GM13976 (cell line): ENCODE results near the gene SPATA45.
A peak's percentile ranks its signal among the peaks of the same experiment; 100 is the strongest.

Experiments used
- DNase-seq: peaks from one replicate; pipeline ENCODE4 v3.0.0; 2012; ENCODE audit warnings: low spot score
- in situ Hi-C: fragments of 300-500 bp; cut with MboI; formaldehyde crosslinking; loops from one replicate; pipeline ENCODE4 v1.12.0; 2022; ENCODE audit warnings: low sequenced_read_pairs, mixed read lengths, inconsistent platforms; ENCODE audit not compliant: unreplicated experiment
- TF ChIP-seq, protein P1 (sequence below): IDR thresholded peaks from 2 replicates; pipeline ENCODE4 v1.5.1; 2012; ENCODE audit warnings: borderline replicate concordance, mild to moderate bottlenecking; ENCODE audit not compliant: insufficient read depth; ENCODE audit errors: extremely low read depth, missing control alignments, control extremely low read depth

SPATA45 gene

DNA sequence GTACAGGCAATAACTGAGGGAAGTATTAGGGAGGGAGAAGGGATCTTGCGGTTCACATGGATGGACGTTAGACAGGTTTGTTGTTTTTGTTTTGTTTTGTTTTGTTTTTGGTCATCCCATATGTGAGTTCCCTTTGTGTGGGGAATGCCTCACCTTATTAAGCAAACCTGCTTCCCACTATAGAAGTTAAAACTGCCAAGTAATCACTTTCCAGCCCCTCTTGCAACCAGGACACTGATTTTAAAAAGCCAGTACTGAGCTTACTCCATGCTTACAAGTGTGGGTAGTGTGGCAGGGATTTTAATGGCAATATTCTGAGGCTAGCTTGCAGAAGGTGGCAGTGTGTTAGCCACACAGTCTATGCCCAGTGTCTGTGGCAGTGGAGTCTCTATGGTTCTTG, 26.5 kb downstream of the SPATA45 start:
- in situ Hi-C loops: no loop called here
- no peak for DNase-seq
- TF ChIP-seq, protein P1, sequence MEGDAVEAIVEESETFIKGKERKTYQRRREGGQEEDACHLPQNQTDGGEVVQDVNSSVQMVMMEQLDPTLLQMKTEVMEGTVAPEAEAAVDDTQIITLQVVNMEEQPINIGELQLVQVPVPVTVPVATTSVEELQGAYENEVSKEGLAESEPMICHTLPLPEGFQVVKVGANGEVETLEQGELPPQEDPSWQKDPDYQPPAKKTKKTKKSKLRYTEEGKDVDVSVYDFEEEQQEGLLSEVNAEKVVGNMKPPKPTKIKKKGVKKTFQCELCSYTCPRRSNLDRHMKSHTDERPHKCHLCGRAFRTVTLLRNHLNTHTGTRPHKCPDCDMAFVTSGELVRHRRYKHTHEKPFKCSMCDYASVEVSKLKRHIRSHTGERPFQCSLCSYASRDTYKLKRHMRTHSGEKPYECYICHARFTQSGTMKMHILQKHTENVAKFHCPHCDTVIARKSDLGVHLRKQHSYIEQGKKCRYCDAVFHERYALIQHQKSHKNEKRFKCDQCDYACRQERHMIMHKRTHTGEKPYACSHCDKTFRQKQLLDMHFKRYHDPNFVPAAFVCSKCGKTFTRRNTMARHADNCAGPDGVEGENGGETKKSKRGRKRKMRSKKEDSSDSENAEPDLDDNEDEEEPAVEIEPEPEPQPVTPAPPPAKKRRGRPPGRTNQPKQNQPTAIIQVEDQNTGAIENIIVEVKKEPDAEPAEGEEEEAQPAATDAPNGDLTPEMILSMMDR: no peak

DNA sequence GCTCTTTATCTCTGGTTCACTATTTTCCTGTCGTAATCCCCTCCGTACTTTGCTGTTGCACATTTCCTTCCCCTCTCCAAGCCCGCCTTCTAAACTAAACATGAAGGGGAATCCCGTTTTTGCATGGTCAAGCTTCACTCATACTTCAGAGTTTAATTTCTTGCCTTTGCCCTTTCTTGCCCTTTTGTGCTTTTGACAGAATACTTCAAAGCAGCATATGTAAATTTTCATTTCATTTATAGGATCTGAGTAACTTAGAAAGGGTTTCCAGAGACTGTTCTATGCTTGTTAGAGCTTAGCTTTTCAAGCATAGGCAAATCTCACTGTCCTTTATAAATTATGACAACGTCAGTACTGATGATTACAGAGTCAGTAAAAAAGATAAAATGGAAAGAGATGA, 27.7 kb downstream of the SPATA45 start:
- TF ChIP-seq, protein P1: no peak
- in situ Hi-C loops: no loop called here
- DNase-seq: peak; percentile 50

DNA sequence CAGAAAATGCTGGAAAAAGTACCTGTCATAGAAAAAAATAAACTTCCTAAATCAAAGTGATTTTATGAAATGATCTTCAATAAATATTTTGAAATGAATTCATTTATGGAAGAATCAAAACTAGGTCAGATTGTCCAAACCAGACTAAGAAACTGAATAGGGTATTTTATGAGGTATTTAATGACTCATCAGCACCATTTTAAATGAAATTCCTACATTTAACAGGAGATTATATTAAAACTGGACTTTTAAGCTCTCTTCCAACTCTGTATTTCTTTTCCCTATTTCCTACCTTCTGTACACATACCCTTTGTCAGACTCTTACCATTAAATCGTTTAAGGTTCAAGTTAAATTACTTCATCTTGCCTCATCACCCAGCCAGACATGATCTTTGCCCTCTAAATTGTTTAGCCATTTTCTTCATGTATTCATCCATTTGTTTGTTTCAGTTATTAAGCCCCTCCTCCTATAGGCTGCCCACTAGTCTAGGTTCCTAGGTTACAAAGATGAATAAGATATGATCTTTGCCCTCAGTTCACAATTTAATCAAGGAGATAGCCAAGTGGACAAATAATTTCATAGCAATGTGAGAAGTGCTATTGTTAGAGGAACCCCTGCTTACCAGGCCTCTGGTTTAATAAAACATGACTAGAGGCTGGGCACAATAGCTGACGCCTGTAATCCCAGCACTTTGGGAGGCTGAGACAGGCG, 30.7 kb downstream of the SPATA45 start:
- no peak for DNase-seq
- TF ChIP-seq, protein P1: no peak
- in situ Hi-C loops: no loop called here

DNA sequence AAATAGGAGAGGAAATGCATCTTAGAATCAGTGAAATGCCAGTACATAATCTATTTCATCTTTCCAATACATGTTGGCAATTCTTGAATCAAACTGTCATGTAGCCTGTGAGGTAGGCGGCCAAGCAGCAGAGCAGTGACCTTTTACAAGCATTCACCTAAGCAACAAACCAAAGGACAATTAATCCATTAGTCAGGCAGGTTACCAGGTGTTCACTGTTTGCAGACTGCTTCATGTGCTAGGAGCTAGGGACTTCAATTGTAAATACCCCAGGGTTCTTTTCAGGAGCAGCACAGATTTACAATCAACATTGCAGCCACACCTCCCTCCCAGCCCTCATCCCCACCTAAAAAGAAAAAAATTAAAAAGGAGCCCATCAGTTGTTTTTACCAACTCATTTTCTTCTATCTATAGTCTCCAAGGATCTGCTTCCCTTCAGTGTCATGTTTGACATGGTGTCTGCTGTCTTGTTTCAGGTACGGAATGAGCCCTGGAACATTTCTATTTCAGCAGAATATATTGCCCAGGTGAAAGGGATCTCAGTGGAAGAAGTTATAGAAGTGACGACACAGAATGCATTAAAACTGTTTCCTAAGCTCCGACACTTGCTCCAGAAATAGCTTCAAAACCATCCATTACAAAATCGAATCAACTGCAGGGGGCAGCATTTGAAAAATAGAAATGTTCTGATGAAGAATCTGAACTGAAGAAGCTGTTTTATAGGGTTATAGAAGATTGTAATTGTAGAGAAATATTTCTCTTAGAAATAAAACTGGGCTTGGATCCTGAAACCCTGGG, 32.7 kb downstream of the SPATA45 start:
- TF ChIP-seq, protein P1: no peak
- DNase-seq: no peak
- in situ Hi-C loops: no loop called here

DNA sequence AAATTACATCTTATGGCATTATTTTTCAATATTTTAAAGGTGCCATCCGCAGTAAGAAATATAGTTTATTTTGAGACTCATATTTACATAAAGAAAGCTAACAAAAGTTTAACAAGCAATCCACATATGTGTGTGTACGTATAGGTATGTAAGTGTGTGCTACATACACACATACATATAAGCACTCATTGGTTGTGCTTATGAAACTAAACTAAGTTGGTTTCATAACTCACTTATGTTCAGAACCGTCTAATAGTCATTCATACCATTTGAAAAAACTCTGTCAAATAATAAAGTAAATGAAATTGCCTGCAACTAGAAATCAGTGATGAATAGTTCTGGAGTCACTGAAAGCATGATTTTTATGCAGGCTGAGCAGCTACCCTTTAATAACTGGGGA, 41.7 kb downstream of the SPATA45 start:
- no peak for DNase-seq
- TF ChIP-seq, protein P1: no peak
- in situ Hi-C loops: no loop called here

DNA sequence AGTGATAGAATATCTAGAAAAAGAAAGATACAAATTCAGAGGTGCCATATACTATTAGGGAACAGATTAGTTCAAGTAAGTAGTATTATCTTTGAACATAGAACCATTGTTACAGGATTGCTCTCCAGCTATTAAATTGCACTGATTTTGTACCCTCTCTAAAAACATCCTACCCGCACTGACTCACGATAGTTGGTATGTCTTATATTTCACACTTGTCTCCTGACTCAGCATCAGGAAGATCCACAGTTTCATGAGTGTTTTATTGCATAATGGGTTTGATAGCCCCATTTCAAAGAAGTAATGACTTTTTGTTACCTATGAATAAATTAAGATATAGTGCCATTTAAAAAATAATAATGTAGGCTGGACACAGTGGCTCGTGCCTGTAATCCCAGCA, 49.8 kb downstream of the SPATA45 start:
- no peak for DNase-seq
- TF ChIP-seq, protein P1: no peak
- in situ Hi-C loops: no loop called here
